ENCODE results near the gene RASGEF1B. TPM values are rescaled to one million over a fixed set of nuclear protein-coding genes. Genes with fewer than 3 reads are reported as not detected.

RASGEF1B gene
- total and polyA plus RNA-seq, 7 experiments from 2014 or later, result 1.1 to 82.5 (median 11.4) TPM

DNA sequence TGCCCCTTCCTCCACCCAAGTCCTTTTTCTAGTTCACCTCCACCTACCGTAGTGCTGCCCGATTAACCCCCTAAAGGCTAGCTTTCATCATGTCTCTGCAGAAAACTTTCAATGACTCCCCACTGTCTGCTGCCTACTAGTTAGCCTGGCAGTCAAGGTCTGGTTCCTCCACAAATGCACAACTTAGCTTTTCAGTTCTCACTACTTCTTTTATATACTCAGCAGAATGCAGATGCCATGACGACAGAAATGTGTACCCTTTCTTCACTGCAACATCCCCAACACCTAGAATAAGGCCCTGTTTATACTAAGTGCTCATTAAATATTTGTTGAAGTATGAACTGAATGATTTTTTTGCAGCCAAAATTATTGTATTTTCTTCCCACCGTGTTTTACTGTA lies 30.9 kb upstream of the RASGEF1B start:
- Mint-ChIP-seq H3K4me3 (no peak overlapping the region), H3K27me3 (peaks cover 0 to 15% (median 0%) of the 10 kb centered on the region in 5 donors), H3K27ac (peak overlapping the region in 6 of 9 donors; percentile 11 to 93 (median 22)), H3K4me1 (peaks cover 24 to 58% (median 35%) of the 10 kb centered on the region in 7 donors), H3K36me3 (no peaks in the 10 kb centered on the region), H3K9me3 (no peaks in the 10 kb centered on the region)
- no peak for DNase-seq
- Histone ChIP-seq H3K36me3 (ENCODE audit: control insufficient read depth in 2 of 3, insufficient read depth in 3 of 3, low read length in 3 of 3) (no peaks in the 10 kb centered on the region), H3K4me3 (ENCODE audit: low read length) (no peak overlapping the region), H3K27ac (ENCODE audit: low read depth, low read length) (no peak overlapping the region), H3K9me3 (ENCODE audit: control insufficient read depth in 2 of 3, low read length in 3 of 3) (no peaks in the 10 kb centered on the region), H3K27me3 (ENCODE audit: control insufficient read depth in 2 of 2, insufficient read depth in 2 of 2, low read length in 2 of 2) (no peaks in the 10 kb centered on the region), H3K4me1 (ENCODE audit: control insufficient read depth in 2 of 2, insufficient read depth in 2 of 2, low read length in 2 of 2) (peaks cover 10 to 14% of the 10 kb centered on the region in 2 donors)
- CTCF ChIA-PET, result interaction anchor here (1.0 kb wide), 1 partner anchor 10 kb away, joined by 3 read pairs; no protein-coding TSS in a partner anchor
- POLR2A ChIA-PET, result interaction anchor here (1.3 kb wide), 1 partner anchor 12 kb away, joined by 3 read pairs; no protein-coding TSS in a partner anchor
- ATAC-seq, result no peak
- intact Hi-C loops (cut with micrococcal nuclease), result no loop called here

GRCh38 chr4:81499840-81500239 lies 28.1 kb upstream of the RASGEF1B start:
- no peak overlapping the region for H3K4me3 ChIP-seq (ENCODE audit: low read length)
- peaks cover 0 to 15% (median 0%) of the 10 kb centered on the region in 5 donors for H3K27me3 Mint-ChIP-seq
- no peaks in the 10 kb centered on the region for H3K27me3 ChIP-seq (ENCODE audit: control insufficient read depth in 2 of 2, insufficient read depth in 2 of 2, low read length in 2 of 2)
- H3K36me3 Mint-ChIP-seq, result peaks cover 0 to 8% (median 0%) of the 10 kb centered on the region in 5 donors
- CTCF ChIA-PET, result no interaction called here
- H3K4me1 ChIP-seq (ENCODE audit: control insufficient read depth in 2 of 2, insufficient read depth in 2 of 2, low read length in 2 of 2), result peaks cover 2 to 3% of the 10 kb centered on the region in 2 donors
- peaks cover 0 to 4% (median 0%) of the 10 kb centered on the region in 11 donors for H3K9me3 Mint-ChIP-seq
- H3K27ac Mint-ChIP-seq, result peak overlapping the region in 6 of 9 donors; percentile 8 to 69 (median 32)
- ATAC-seq (no peak), DNase-seq (no peak)
- peaks cover 17 to 48% (median 23%) of the 10 kb centered on the region in 7 donors for H3K4me1 Mint-ChIP-seq
- intact Hi-C loops (cut with micrococcal nuclease), result loop anchor here in 1 of 2 donors (10.0 kb wide), 3 partner anchors 1425 to 1715 kb away; partner anchors contain the start of genes ANTXR2 and LIN54
- no peaks in the 10 kb centered on the region for H3K9me3 ChIP-seq (ENCODE audit: control insufficient read depth in 2 of 3, low read length in 3 of 3)
- POLR2A ChIA-PET, result no interaction called here
- no peak overlapping the region for H3K27ac ChIP-seq (ENCODE audit: low read depth, low read length)
- no peaks in the 10 kb centered on the region for H3K36me3 ChIP-seq (ENCODE audit: control insufficient read depth in 2 of 3, insufficient read depth in 3 of 3, low read length in 3 of 3)
- H3K4me3 Mint-ChIP-seq, result no peak overlapping the region

DNA sequence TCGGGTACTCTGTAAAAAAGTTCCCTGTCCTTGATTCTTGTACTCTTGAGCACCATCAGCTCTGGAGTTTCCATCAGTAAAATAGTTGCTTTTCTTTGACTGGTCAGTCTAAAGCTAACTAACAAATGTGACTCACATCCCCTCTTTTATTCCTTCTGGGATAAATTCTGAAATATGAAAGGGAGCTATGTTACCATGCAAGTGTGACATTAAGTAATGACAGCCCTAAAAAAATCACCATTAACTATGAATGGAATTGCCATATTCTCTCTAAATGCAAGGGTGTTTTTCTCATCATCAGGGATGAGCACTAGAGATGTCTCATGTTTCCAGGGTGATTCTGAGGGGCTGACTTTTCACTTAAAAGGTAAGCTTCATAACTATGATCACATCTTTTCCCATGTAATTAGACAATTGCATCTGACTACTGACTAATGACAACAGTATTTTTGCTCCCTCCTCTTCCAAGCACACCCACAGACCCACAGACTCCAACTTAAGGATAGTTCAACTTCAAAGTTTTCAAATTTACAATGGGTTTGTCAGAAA lies 26.9 kb upstream of the RASGEF1B start:
- H3K4me3 Mint-ChIP-seq, result no peak overlapping the region
- ChIA-PET CTCF (interaction anchor here (0.7 kb wide), 1 partner anchor 13 kb away, joined by 3 read pairs; no protein-coding TSS in a partner anchor), POLR2A (interaction anchor here (0.9 kb wide), 1 partner anchor 26 kb away, joined by 4 read pairs; no protein-coding TSS in a partner anchor)
- H3K4me3 ChIP-seq (ENCODE audit: low read length), result no peak overlapping the region
- H3K27me3 ChIP-seq (ENCODE audit: control insufficient read depth in 2 of 2, insufficient read depth in 2 of 2, low read length in 2 of 2), result no peaks in the 10 kb centered on the region
- peaks cover 12 to 49% (median 28%) of the 10 kb centered on the region in 7 donors for H3K4me1 Mint-ChIP-seq
- H3K4me1 ChIP-seq (ENCODE audit: control insufficient read depth in 2 of 2, insufficient read depth in 2 of 2, low read length in 2 of 2), result peaks cover 0 to 5% of the 10 kb centered on the region in 2 donors
- H3K27ac ChIP-seq (ENCODE audit: low read depth, low read length), result no peak overlapping the region
- no peaks in the 10 kb centered on the region for H3K9me3 ChIP-seq (ENCODE audit: control insufficient read depth in 2 of 3, low read length in 3 of 3)
- H3K36me3 Mint-ChIP-seq, result peaks cover 0 to 8% (median 0%) of the 10 kb centered on the region in 5 donors
- intact Hi-C loops (cut with micrococcal nuclease), result loop anchor here in 1 of 2 donors (10.0 kb wide), 3 partner anchors 1424 to 1716 kb away; partner anchors contain the start of genes ANTXR2 and LIN54
- H3K9me3 Mint-ChIP-seq, result peaks cover 0 to 4% (median 0%) of the 10 kb centered on the region in 11 donors
- peaks cover 0 to 15% (median 0%) of the 10 kb centered on the region in 5 donors for H3K27me3 Mint-ChIP-seq
- DNase-seq (no peak), ATAC-seq (no peak)
- H3K36me3 ChIP-seq (ENCODE audit: control insufficient read depth in 2 of 3, insufficient read depth in 3 of 3, low read length in 3 of 3), result no peaks in the 10 kb centered on the region
- peak overlapping the region in 1 of 9 donors; percentile 49 for H3K27ac Mint-ChIP-seq

DNA sequence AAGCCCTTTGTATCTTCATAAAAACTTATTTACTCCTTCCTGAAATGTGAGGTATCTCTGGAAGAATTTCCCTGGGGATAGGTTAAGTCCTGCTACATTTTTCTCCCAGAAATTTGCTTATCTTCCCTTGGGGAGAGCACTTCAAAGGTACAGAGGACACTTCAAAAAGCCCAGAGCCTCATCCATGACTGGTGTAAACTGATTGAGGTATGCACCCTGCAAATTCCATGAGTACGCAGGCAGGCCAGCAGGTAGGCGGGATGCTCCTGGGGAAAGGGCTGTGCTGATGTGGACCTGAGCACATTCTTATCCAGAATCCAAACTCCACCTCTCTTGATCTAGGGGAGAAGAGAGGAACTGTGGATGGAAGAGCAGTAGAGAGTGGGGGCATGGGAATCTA lies 26.3 kb upstream of the RASGEF1B start:
- peaks cover 12 to 53% (median 34%) of the 10 kb centered on the region in 7 donors for H3K4me1 Mint-ChIP-seq
- Histone ChIP-seq H3K27ac (ENCODE audit: low read depth, low read length) (no peak overlapping the region), H3K4me3 (ENCODE audit: low read length) (no peak overlapping the region), H3K27me3 (ENCODE audit: control insufficient read depth in 2 of 2, insufficient read depth in 2 of 2, low read length in 2 of 2) (no peaks in the 10 kb centered on the region), H3K36me3 (ENCODE audit: control insufficient read depth in 2 of 3, insufficient read depth in 3 of 3, low read length in 3 of 3) (no peaks in the 10 kb centered on the region), H3K9me3 (ENCODE audit: control insufficient read depth in 2 of 3, low read length in 3 of 3) (no peaks in the 10 kb centered on the region), H3K4me1 (ENCODE audit: control insufficient read depth in 2 of 2, insufficient read depth in 2 of 2, low read length in 2 of 2) (peaks cover 2 to 11% of the 10 kb centered on the region in 2 donors)
- DNase-seq (no peak), ATAC-seq (no peak)
- intact Hi-C loops (cut with micrococcal nuclease), result loop anchor here in 1 of 2 donors (10.0 kb wide), 3 partner anchors 1423 to 1717 kb away; partner anchors contain the start of genes ANTXR2 and LIN54
- ChIA-PET POLR2A (no interaction called here), CTCF (no interaction called here)
- H3K27me3 Mint-ChIP-seq, result peaks cover 0 to 13% (median 0%) of the 10 kb centered on the region in 5 donors
- peaks cover 0 to 4% (median 0%) of the 10 kb centered on the region in 11 donors for H3K9me3 Mint-ChIP-seq
- H3K27ac Mint-ChIP-seq, result no peak overlapping the region
- no peak overlapping the region for H3K4me3 Mint-ChIP-seq
- H3K36me3 Mint-ChIP-seq, result peaks cover 0 to 8% (median 0%) of the 10 kb centered on the region in 5 donors

DNA sequence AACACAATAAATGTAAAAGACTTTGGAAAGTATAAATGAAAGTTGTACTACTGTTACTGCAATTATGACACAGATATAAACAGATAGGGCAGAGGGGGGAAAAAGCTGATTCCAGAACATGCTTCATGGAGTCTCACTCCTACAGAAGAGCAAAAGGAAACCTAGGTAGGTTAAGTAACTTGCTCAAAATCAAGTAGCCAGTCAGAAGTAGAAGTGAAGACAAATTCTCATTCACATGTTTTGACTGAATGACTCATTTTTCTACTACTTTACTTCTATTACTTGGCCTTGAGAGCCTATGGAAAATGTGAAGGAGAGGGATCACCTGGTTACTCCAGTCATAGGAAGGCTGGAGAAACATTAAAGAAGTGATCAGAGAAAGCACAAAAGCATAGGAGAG lies 23.6 kb upstream of the RASGEF1B start:
- no peaks in the 10 kb centered on the region for H3K9me3 ChIP-seq (ENCODE audit: control insufficient read depth in 2 of 3, low read length in 3 of 3)
- ChIA-PET CTCF (interaction anchor here (1.2 to 1.9 kb wide), 2 partner anchors 10 to 23 kb away, joined by 3 to 4 read pairs; no protein-coding TSS in a partner anchor), POLR2A (interaction anchor here (1.3 kb wide), 1 partner anchor 23 kb away, joined by 4 read pairs; the partner anchor contains the start of gene RASGEF1B)
- peaks cover 27 to 61% (median 55%) of the 10 kb centered on the region in 7 donors for H3K4me1 Mint-ChIP-seq
- DNase-seq (no peak), ATAC-seq (no peak)
- H3K4me3 ChIP-seq (ENCODE audit: low read length), result no peak overlapping the region
- intact Hi-C loops (cut with micrococcal nuclease), result loop anchor here (2.0 to 10.0 kb wide), 4 partner anchors 153 to 1719 kb away; partner anchors contain the start of genes ANTXR2 (in 1 of the 2) and LIN54 (in 1 of the 2)
- H3K27ac Mint-ChIP-seq, result peak overlapping the region in 8 of 9 donors; percentile 10 to 86 (median 66)
- peaks cover 0 to 13% (median 0%) of the 10 kb centered on the region in 5 donors for H3K27me3 Mint-ChIP-seq
- H3K36me3 ChIP-seq (ENCODE audit: control insufficient read depth in 2 of 3, insufficient read depth in 3 of 3, low read length in 3 of 3), result no peaks in the 10 kb centered on the region
- H3K9me3 Mint-ChIP-seq, result peaks cover 2 to 16% (median 8%) of the 10 kb centered on the region in 11 donors
- no peaks in the 10 kb centered on the region for H3K27me3 ChIP-seq (ENCODE audit: control insufficient read depth in 2 of 2, insufficient read depth in 2 of 2, low read length in 2 of 2)
- H3K27ac ChIP-seq (ENCODE audit: low read depth, low read length), result no peak overlapping the region
- H3K4me1 ChIP-seq (ENCODE audit: control insufficient read depth in 2 of 2, insufficient read depth in 2 of 2, low read length in 2 of 2), result peaks cover 24 to 38% of the 10 kb centered on the region in 2 donors
- H3K36me3 Mint-ChIP-seq, result peaks cover 0 to 20% (median 5%) of the 10 kb centered on the region in 5 donors
- H3K4me3 Mint-ChIP-seq, result peak overlapping the region in 9 of 10 donors; percentile 1 to 68 (median 38)

- H3K9me3 Mint-ChIP-seq, result peaks cover 2 to 22% (median 9%) of the 10 kb centered on the region in 11 donors
- peaks cover 0 to 8% (median 0%) of the 10 kb centered on the region in 5 donors for H3K27me3 Mint-ChIP-seq
- ChIA-PET CTCF (no interaction called here), POLR2A (no interaction called here)
- peaks cover 27 to 39% of the 10 kb centered on the region in 2 donors for H3K4me1 ChIP-seq (ENCODE audit: control insufficient read depth in 2 of 2, insufficient read depth in 2 of 2, low read length in 2 of 2)
- H3K27me3 ChIP-seq (ENCODE audit: control insufficient read depth in 2 of 2, insufficient read depth in 2 of 2, low read length in 2 of 2), result no peaks in the 10 kb centered on the region
- intact Hi-C loops (cut with micrococcal nuclease), result loop anchor here (2.0 to 10.0 kb wide), 9 partner anchors 155 to 1721 kb away; partner anchors contain the start of genes HNRNPD (in 2 of the 2), ANTXR2 (in 1 of the 2), LIN54 (in 1 of the 2) and THAP9 (in 1 of the 2)
- H3K9me3 ChIP-seq (ENCODE audit: control insufficient read depth in 2 of 3, low read length in 3 of 3), result no peaks in the 10 kb centered on the region
- H3K27ac Mint-ChIP-seq, result peak overlapping the region; percentile 76 to 99 (median 94)
- H3K4me3 Mint-ChIP-seq, result peak overlapping the region; percentile 47 to 82 (median 76)
- no peaks in the 10 kb centered on the region for H3K36me3 ChIP-seq (ENCODE audit: control insufficient read depth in 2 of 3, insufficient read depth in 3 of 3, low read length in 3 of 3)
- peaks cover 27 to 62% (median 49%) of the 10 kb centered on the region in 7 donors for H3K4me1 Mint-ChIP-seq
- DNase-seq, result peak in 4 of 9 donors; percentile 29 to 46 (median 38)
- H3K27ac ChIP-seq (ENCODE audit: low read depth, low read length), result peak overlapping the region; percentile 66
- ATAC-seq, result peak; percentile 33
- peaks cover 0 to 24% (median 5%) of the 10 kb centered on the region in 5 donors for H3K36me3 Mint-ChIP-seq
- H3K4me3 ChIP-seq (ENCODE audit: low read length), result peak overlapping the region; percentile 47
These were observed 22.3 kb upstream of the RASGEF1B start for GRCh38 chr4:81494031-81494431.

All from naive thymus-derived CD4-positive, alpha-beta T cell (primary cell).